H9 (cell line): ENCODE measurements around the gene SCN11A. TPM values are rescaled to one million over a fixed set of nuclear protein-coding genes. Genes with fewer than 3 reads are reported as not detected.

Experiments used
- DNase-seq: peaks from one replicate; pipeline ENCODE4 v3.0.0-alpha.2; 2017
- H2AFZ ChIP-seq: one replicate; pipeline ENCODE4 v1.6.1; 2013; ENCODE audit warnings: mild to moderate bottlenecking, low read length, control low read depth, moderate library complexity
- H2AK5ac ChIP-seq: 2 replicates; pipeline ENCODE4 v1.6.1; 2013; ENCODE audit warnings: low read length, control low read depth, mixed read lengths; ENCODE audit not compliant: insufficient read length
- H2BK120ac ChIP-seq: one replicate; pipeline ENCODE4 v1.6.1; 2013; ENCODE audit warnings: low read depth, mild to moderate bottlenecking, low read length, control low read depth, inconsistent platforms; ENCODE audit not compliant: poor library complexity, severe bottlenecking
- H2BK12ac ChIP-seq: 2 replicates; pipeline ENCODE4 v1.6.1; 2013; ENCODE audit warnings: low read length, control low read depth, mixed read lengths, low read depth; ENCODE audit not compliant: insufficient read length
- H2BK15ac ChIP-seq: 2 replicates; pipeline ENCODE4 v1.6.1; 2013; ENCODE audit warnings: low read depth, low read length, control low read depth
- H2BK20ac ChIP-seq: one replicate; pipeline ENCODE4 v1.6.1; 2013; ENCODE audit warnings: low read depth, mild to moderate bottlenecking, low read length, control low read depth, inconsistent platforms; ENCODE audit not compliant: poor library complexity, severe bottlenecking
- H2BK5ac ChIP-seq: 2 replicates; pipeline ENCODE4 v1.6.1; 2013; ENCODE audit warnings: low read length, control low read depth, mixed read lengths; ENCODE audit not compliant: insufficient read length
- H3K14ac ChIP-seq: 2 replicates; pipeline ENCODE4 v1.6.1; 2013; ENCODE audit warnings: low read length, control low read depth; ENCODE audit not compliant: insufficient read depth
- H3K18ac ChIP-seq: 2 replicates; pipeline ENCODE4 v1.6.1; 2013; ENCODE audit warnings: low read depth, mild to moderate bottlenecking, mixed read lengths, low read length, control low read depth; ENCODE audit not compliant: insufficient read length
- H3K23ac ChIP-seq: 2 replicates; pipeline ENCODE4 v1.6.1; 2013; ENCODE audit warnings: low read length, control low read depth, mixed read lengths, low read depth; ENCODE audit not compliant: insufficient read length
- H3K23me2 ChIP-seq: 2 replicates; pipeline ENCODE4 v1.6.1; 2013; ENCODE audit warnings: low read depth, mild to moderate bottlenecking, mixed read lengths, low read length, control low read depth; ENCODE audit not compliant: insufficient read length, poor library complexity, severe bottlenecking
- H3K27ac ChIP-seq: 2 replicates; pipeline ENCODE4 v1.5.1; 2013; ENCODE audit warnings: low read length, control low read depth, mixed read lengths, low read depth; ENCODE audit not compliant: insufficient read length
- H3K27me3 ChIP-seq: 2 replicates; pipeline ENCODE4 v1.6.1; 2013; ENCODE audit warnings: low read length, control low read depth, inconsistent platforms; ENCODE audit not compliant: insufficient read depth
- H3K4ac ChIP-seq: 2 replicates; pipeline ENCODE4 v1.6.1; 2013; ENCODE audit warnings: low read depth, mild to moderate bottlenecking, control low read depth, inconsistent platforms, low read length, moderate library complexity
- H3K4me1 ChIP-seq: 2 replicates; pipeline ENCODE4 v1.6.1; 2013; ENCODE audit warnings: low read length, control low read depth, inconsistent platforms; ENCODE audit not compliant: insufficient read depth
- H3K4me2 ChIP-seq: 2 replicates; pipeline ENCODE4 v1.6.1; 2013; ENCODE audit warnings: low read length, control low read depth, mixed read lengths; ENCODE audit not compliant: insufficient read length, insufficient read depth
- H3K56ac ChIP-seq: 2 replicates; pipeline ENCODE4 v1.6.1; 2013; ENCODE audit warnings: low read depth, mild to moderate bottlenecking, mixed read lengths, low read length, control low read depth; ENCODE audit not compliant: insufficient read length
- H3K79me1 ChIP-seq: 2 replicates; pipeline ENCODE4 v1.6.1; 2013; ENCODE audit warnings: low read depth, mild to moderate bottlenecking, moderate library complexity, low read length, control low read depth, inconsistent platforms; ENCODE audit not compliant: insufficient read depth, poor library complexity, severe bottlenecking
- H3K79me2 ChIP-seq: 2 replicates; pipeline ENCODE4 v1.6.1; 2013; ENCODE audit warnings: low read length, control low read depth, inconsistent platforms; ENCODE audit not compliant: insufficient read depth
- H3K9ac ChIP-seq: 2 replicates; pipeline ENCODE4 v1.6.1; 2013; ENCODE audit warnings: low read length, control low read depth, mixed read lengths; ENCODE audit not compliant: insufficient read length; ENCODE audit errors: extremely low read depth
- H3K9me3 ChIP-seq: one replicate; pipeline ENCODE4 v1.6.1; 2013; ENCODE audit warnings: low read depth, low read length, inconsistent platforms; ENCODE audit not compliant: control insufficient read depth
- H3T11ph ChIP-seq: one replicate; pipeline ENCODE4 v1.6.1; 2013; ENCODE audit warnings: mild to moderate bottlenecking, low read length, control low read depth, inconsistent platforms
- H4K20me1 ChIP-seq: one replicate; pipeline ENCODE4 v1.6.1; 2013; ENCODE audit not compliant: control insufficient read depth, insufficient read length, insufficient read depth
- H4K5ac ChIP-seq: 2 replicates; pipeline ENCODE4 v1.6.1; 2013; ENCODE audit warnings: low read depth, mild to moderate bottlenecking, mixed read lengths, low read length, control low read depth; ENCODE audit not compliant: insufficient read length
- H4K8ac ChIP-seq: replicated peaks from 2 replicates; pipeline ENCODE4 v1.6.1; 2013; ENCODE audit warnings: low read length, control low read depth, mixed read lengths, low read depth; ENCODE audit not compliant: insufficient read length
- H4K91ac ChIP-seq: 2 replicates; pipeline ENCODE4 v1.6.1; 2013; ENCODE audit warnings: low read depth, mild to moderate bottlenecking, moderate library complexity, mixed read lengths, low read length, control low read depth; ENCODE audit not compliant: insufficient read length
- H3K27ac Mint-ChIP-seq, 3 experiments: 2 replicates in 2 of 3; 3 replicates in 1 of 3; pipeline ENCODE4 v1.8.0; 2020 to 2021; ENCODE audit warnings: mixed read lengths in 3 of 3, mild to moderate bottlenecking in 1 of 3, moderate library complexity in 1 of 3
- H3K27me3 Mint-ChIP-seq: 2 replicates; pipeline ENCODE4 v1.8.0; 2021; ENCODE audit warnings: low read depth, mild to moderate bottlenecking, moderate library complexity, mixed read lengths
- H3K36me3 Mint-ChIP-seq, 3 experiments: 2 replicates in 2 of 3; 3 replicates in 1 of 3; pipeline ENCODE4 v1.8.0; 2020 to 2021; ENCODE audit warnings: low read depth in 3 of 3, mixed read lengths in 3 of 3; ENCODE audit not compliant: insufficient read depth in 1 of 3
- H3K4me1 Mint-ChIP-seq, 2 experiments: 2 replicates each; pipeline ENCODE4 v1.8.0; 2020; ENCODE audit warnings: mixed read lengths in 2 of 2
- H3K4me3 Mint-ChIP-seq, 2 experiments: 2 replicates in 1 of 2; 3 replicates in 1 of 2; pipeline ENCODE4 v1.8.0; 2020 to 2021; ENCODE audit warnings: mild to moderate bottlenecking in 2 of 2, mixed read lengths in 2 of 2, moderate library complexity in 1 of 2
- H3K9me3 Mint-ChIP-seq, 2 experiments: 2 replicates in 1 of 2; 3 replicates in 1 of 2; pipeline ENCODE4 v1.8.0; 2020; ENCODE audit warnings: mild to moderate bottlenecking in 2 of 2, mixed read lengths in 2 of 2, moderate library complexity in 1 of 2
- WGBS: extraction: QIAGEN DNeasy Blood & Tissue Kit; methylation state at CpG from one replicate; pipeline ENCODE4 v1.1.7; 2013; ENCODE audit warnings: missing lambda C conversion rate, low lambda C conversion rate, mixed read lengths; ENCODE audit not compliant: insufficient read length; ENCODE audit errors: extremely low coverage; 5-methylcytosine and 5-hydroxymethylcytosine counted together
- total RNA-seq: library from RNA; stranded (reverse); gene quantifications from 2 replicates; pipeline ENCODE4 v1.2.1, GENCODE V29; 2021
- TF ChIP-seq, protein P1 (sequence below): fragments of 200-600 bp; sonication (generic); conservative IDR thresholded peaks from 3 replicates; pipeline ENCODE4 v1.8.0; 2021; ENCODE audit warnings: antibody characterized with exemption, mild to moderate bottlenecking

Gene SCN11A
- total RNA-seq, 1 experiment from 2014 or later: 0.17 TPM

DNA sequence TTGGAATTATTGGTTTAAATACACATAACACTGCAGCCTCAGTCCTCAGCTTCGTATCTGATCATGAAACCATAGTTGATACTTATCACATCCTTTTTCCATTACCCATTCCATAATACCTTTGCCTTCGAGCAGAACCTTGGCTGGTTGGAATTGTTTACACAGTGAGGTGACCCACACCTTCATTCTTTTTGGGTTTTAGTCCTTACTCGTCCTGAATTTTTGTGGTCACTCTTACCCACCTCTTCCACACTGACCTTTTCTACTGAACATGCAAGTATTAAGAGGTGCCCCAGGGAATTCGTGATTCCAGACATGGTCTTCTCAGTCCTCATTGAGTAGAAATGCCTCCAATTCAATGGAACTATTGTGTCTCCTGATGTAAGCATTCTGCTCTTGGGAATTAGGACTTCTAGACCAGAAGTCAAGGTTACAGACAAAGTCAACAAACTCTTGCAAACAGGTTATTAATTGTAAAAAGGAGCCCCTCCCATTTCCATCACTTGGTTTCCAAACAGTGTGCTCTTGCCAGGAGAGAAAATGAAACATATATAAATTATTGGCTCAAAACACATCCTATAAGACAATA, 37.7 kb downstream of the SCN11A start:
- Histone ChIP-seq H3T11ph (no peak overlapping the region), H3K14ac (no peak overlapping the region), H3K79me1 (no peaks in the 10 kb centered on the region), H3K23ac (no peak overlapping the region), H3K27me3 (no peaks in the 10 kb centered on the region), H3K23me2 (no peaks in the 10 kb centered on the region), H2AK5ac (no peak overlapping the region), H2AFZ (no peak overlapping the region), H3K56ac (no peak overlapping the region), H4K91ac (no peak overlapping the region), H3K79me2 (no peaks in the 10 kb centered on the region), H3K4ac (no peak overlapping the region), H2BK5ac (no peak overlapping the region), H2BK20ac (no peak overlapping the region), H3K9me3 (no peaks in the 10 kb centered on the region), H3K9ac (no peak overlapping the region), H3K27ac (no peak overlapping the region), H2BK12ac (no peak overlapping the region), H3K4me2 (no peak overlapping the region), H4K8ac (no peak overlapping the region), H2BK120ac (no peak overlapping the region), H4K5ac (no peak overlapping the region), H2BK15ac (no peak overlapping the region), H3K4me1 (no peaks in the 10 kb centered on the region), H4K20me1 (no peaks in the 10 kb centered on the region), H3K18ac (no peak overlapping the region)
- TF ChIP-seq, protein P1, sequence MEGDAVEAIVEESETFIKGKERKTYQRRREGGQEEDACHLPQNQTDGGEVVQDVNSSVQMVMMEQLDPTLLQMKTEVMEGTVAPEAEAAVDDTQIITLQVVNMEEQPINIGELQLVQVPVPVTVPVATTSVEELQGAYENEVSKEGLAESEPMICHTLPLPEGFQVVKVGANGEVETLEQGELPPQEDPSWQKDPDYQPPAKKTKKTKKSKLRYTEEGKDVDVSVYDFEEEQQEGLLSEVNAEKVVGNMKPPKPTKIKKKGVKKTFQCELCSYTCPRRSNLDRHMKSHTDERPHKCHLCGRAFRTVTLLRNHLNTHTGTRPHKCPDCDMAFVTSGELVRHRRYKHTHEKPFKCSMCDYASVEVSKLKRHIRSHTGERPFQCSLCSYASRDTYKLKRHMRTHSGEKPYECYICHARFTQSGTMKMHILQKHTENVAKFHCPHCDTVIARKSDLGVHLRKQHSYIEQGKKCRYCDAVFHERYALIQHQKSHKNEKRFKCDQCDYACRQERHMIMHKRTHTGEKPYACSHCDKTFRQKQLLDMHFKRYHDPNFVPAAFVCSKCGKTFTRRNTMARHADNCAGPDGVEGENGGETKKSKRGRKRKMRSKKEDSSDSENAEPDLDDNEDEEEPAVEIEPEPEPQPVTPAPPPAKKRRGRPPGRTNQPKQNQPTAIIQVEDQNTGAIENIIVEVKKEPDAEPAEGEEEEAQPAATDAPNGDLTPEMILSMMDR: no peak
- no peaks in the 10 kb centered on the region for H3K36me3 Mint-ChIP-seq
- no peak for DNase-seq
- H3K9me3 Mint-ChIP-seq: no peaks in the 10 kb centered on the region
- peaks cover 3% of the 10 kb centered on the region for H3K27me3 Mint-ChIP-seq
- peaks cover 9 to 10% of the 10 kb centered on the region in 2 experiments for H3K4me1 Mint-ChIP-seq
- H3K27ac Mint-ChIP-seq: no peak overlapping the region
- H3K4me3 Mint-ChIP-seq: no peak overlapping the region
- no CpG with 5 or more reads among the region's 4 CpGs for WGBS
